Activated CD4-positive, alpha-beta T cell treated with anti-CD3 and anti-CD28 coated beads, Interleukin-2, Interleukin-6, amounts not matched to agents 100 ng/mL and 50 ng/mL, durations not matched to agents 16 hours and 8 hours (primary cell): ENCODE measurements around the gene CD6.

Source experiments
- DNase-seq: peaks from one replicate; pipeline ENCODE4 v3.0.0-alpha.2; 2020

Gene CD6

GRCh38 chr11:60987577-60988277 lies 16.2 kb downstream of the CD6 start:
- peak; percentile 83 for DNase-seq

- no peak for DNase-seq
These were observed 17.2 kb downstream of the CD6 start for GRCh38 chr11:60988658-60989057.

GRCh38 chr11:60989093-60989650 lies 17.7 kb downstream of the CD6 start:
- no peak for DNase-seq

- DNase-seq = no peak
These were observed 20.0 kb downstream of the CD6 start for GRCh38 chr11:60991457-60991856.

GRCh38 chr11:60992842-60993409 lies 21.4 kb downstream of the CD6 start:
- DNase-seq = no peak

GRCh38 chr11:60993615-60994014 lies 22.1 kb downstream of the CD6 start:
- peak; percentile 56 for DNase-seq

GRCh38 chr11:60994541-60995080 lies 23.1 kb downstream of the CD6 start:
- peak; percentile 60 for DNase-seq

GRCh38 chr11:60995798-60996197 lies 24.3 kb downstream of the CD6 start:
- no peak for DNase-seq

GRCh38 chr11:60996381-60997138 lies 25.1 kb downstream of the CD6 start:
- no peak for DNase-seq

- no peak for DNase-seq
These were observed 28.9 kb downstream of the CD6 start for GRCh38 chr11:61000426-61000825.

- DNase-seq = no peak
These were observed 30.5 kb downstream of the CD6 start for GRCh38 chr11:61001931-61002330.

- no peak for DNase-seq
These were observed 31.1 kb downstream of the CD6 start for GRCh38 chr11:61002598-61002997.

GRCh38 chr11:61004180-61004611 lies 32.7 kb downstream of the CD6 start:
- DNase-seq = peak; percentile 52

GRCh38 chr11:61004761-61005181 lies 33.3 kb downstream of the CD6 start:
- DNase-seq = peak; percentile 59

GRCh38 chr11:61007383-61007955 lies 36.0 kb downstream of the CD6 start:
- DNase-seq = no peak

- DNase-seq = no peak
These were observed 36.7 kb downstream of the CD6 start for GRCh38 chr11:61007956-61008896.

GRCh38 chr11:61008971-61009370 lies 37.5 kb downstream of the CD6 start:
- no peak for DNase-seq

GRCh38 chr11:61009392-61010275 lies 38.2 kb downstream of the CD6 start:
- DNase-seq = no peak

- no peak for DNase-seq
These were observed 39.2 kb downstream of the CD6 start for GRCh38 chr11:61010466-61011228.
